Dermis microvascular lymphatic vessel endothelial cell (primary cell): ENCODE data around the gene ZNRF1. TPM values are rescaled to one million over a fixed set of nuclear protein-coding genes. Genes with fewer than 3 reads are reported as not detected.

ENCODE experiments used
- DNase-seq, 2 donors: peaks; one replicate each; pipeline versions ENCODE4 v3.0.0 to v3.0.0-alpha.2; 2010; ENCODE audit warnings: low read depth in 2 of 2
- total RNA-seq: library from RNA; depleted of rRNA; stranded (reverse); fragments of >200 nt; gene quantifications from 2 replicates; pipeline ENCODE4 v1.2.1, GENCODE V29; 2014

Gene ZNRF1
- total RNA-seq, 1 donor from 2014 or later: 9.2 TPM

GRCh38 chr16:75139498-75139897, 140.7 kb downstream of the ZNRF1 start:
- DNase-seq: no peak

GRCh38 chr16:75143941-75144340, 145.1 kb downstream of the ZNRF1 start:
- DNase-seq: no peak

GRCh38 chr16:75147968-75148310, 149.1 kb downstream of the ZNRF1 start:
- no peak for DNase-seq

- peak; percentile 69 to 92 for DNase-seq
Observed at GRCh38 chr16:75148311-75149195, 149.7 kb downstream of the ZNRF1 start, which contains the start of gene ZFP1. ZFP1 (plus strand) TSS chr16:75148524; CDS start chr16:75152952, 4,428 bp downstream.

GRCh38 chr16:75151798-75152197, 153.0 kb downstream of the ZNRF1 start:
- no peak for DNase-seq

- no peak for DNase-seq
Observed at GRCh38 chr16:75152635-75153034, 153.8 kb downstream of the ZNRF1 start.

- DNase-seq: no peak
Observed at GRCh38 chr16:75160386-75160785, 161.6 kb downstream of the ZNRF1 start.

Other genes starting within 250 kb of the ZNRF1 start
- not detected in 2 replicates for gene FA2H, start 224.2 kb upstream of the ZNRF1 start, total RNA-seq
- 10.0 and 11.5 TPM in 2 replicates for gene WDR59, start 13.9 kb upstream of the ZNRF1 start, total RNA-seq
- 0.39 and 1.0 TPM in 2 replicates for gene LDHD, start 117.8 kb downstream of the ZNRF1 start, total RNA-seq
- 7.7 and 9.9 TPM in 2 replicates for gene ZFP1, start 149.5 kb downstream of the ZNRF1 start, total RNA-seq
- not detected in 2 replicates for gene CTRB2, start 208.1 kb downstream of the ZNRF1 start, total RNA-seq
- not detected in 2 replicates for gene CTRB1, start 220.0 kb downstream of the ZNRF1 start, total RNA-seq